ENCODE data around the gene TBL3.
A peak's percentile ranks its signal among the peaks of the same experiment; 100 is the strongest.

The TBL3 gene

GRCh38 chr16:1929578-1930337 lies 42.1 kb upstream of the TBL3 start:
- TF ChIP-seq CTCF (IDR thresholded peaks at IDR 0.05; ENCODE audit: low read depth, low read length, missing control alignments) = peak; percentile 75
- peak overlapping the region; percentile 45 for H3K4me3 ChIP-seq (ENCODE audit: low read depth, low read length)
- peak; percentile 37 for DNase-seq (ENCODE audit: low read depth)
- in situ Hi-C loops (cut with HindIII; ENCODE audit: low sequenced_read_pairs) = loop anchor here (5.0 kb wide), 1 partner anchor 77 kb away; no protein-coding TSS in a partner anchor

- no peak for DNase-seq (ENCODE audit: low read depth)
- in situ Hi-C loops (cut with HindIII; ENCODE audit: low sequenced_read_pairs) = no loop called here
- TF ChIP-seq CTCF (IDR thresholded peaks at IDR 0.05; ENCODE audit: low read depth, low read length, missing control alignments) = no peak
- H3K4me3 ChIP-seq (ENCODE audit: low read depth, low read length) = no peak overlapping the region
Observed at GRCh38 chr16:1930338-1930720, 41.5 kb upstream of the TBL3 start.

- in situ Hi-C loops (cut with HindIII; ENCODE audit: low sequenced_read_pairs) = no loop called here
- no peak overlapping the region for H3K4me3 ChIP-seq (ENCODE audit: low read depth, low read length)
- peak; percentile 12 for TF ChIP-seq CTCF (IDR thresholded peaks at IDR 0.05; ENCODE audit: low read depth, low read length, missing control alignments)
- DNase-seq (ENCODE audit: low read depth) = no peak
Observed at GRCh38 chr16:1932050-1933028, 39.5 kb upstream of the TBL3 start.

- in situ Hi-C loops (cut with HindIII; ENCODE audit: low sequenced_read_pairs) = no loop called here
- no peak for TF ChIP-seq CTCF (IDR thresholded peaks at IDR 0.05; ENCODE audit: low read depth, low read length, missing control alignments)
- no peak overlapping the region for H3K4me3 ChIP-seq (ENCODE audit: low read depth, low read length)
Observed at GRCh38 chr16:1933097-1933661, 38.7 kb upstream of the TBL3 start.

GRCh38 chr16:1936945-1937479 lies 34.8 kb upstream of the TBL3 start:
- no peak for TF ChIP-seq CTCF (IDR thresholded peaks at IDR 0.05; ENCODE audit: low read depth, low read length, missing control alignments)
- in situ Hi-C loops (cut with HindIII; ENCODE audit: low sequenced_read_pairs) = no loop called here
- H3K4me3 ChIP-seq (ENCODE audit: low read depth, low read length) = no peak overlapping the region
- DNase-seq (ENCODE audit: low read depth) = no peak

More at GRCh38 chr16:1933097-1933661, 38.7 kb upstream of the TBL3 start:
- DNase-seq (ENCODE audit: low read depth) = no peak

- DNase-seq (ENCODE audit: low read depth) = no peak
- no peak for TF ChIP-seq CTCF (IDR thresholded peaks at IDR 0.05; ENCODE audit: low read depth, low read length, missing control alignments)
- in situ Hi-C loops (cut with HindIII; ENCODE audit: low sequenced_read_pairs) = no loop called here
- H3K4me3 ChIP-seq (ENCODE audit: low read depth, low read length) = no peak overlapping the region
Observed at GRCh38 chr16:1938316-1938715, 33.5 kb upstream of the TBL3 start.

All from astrocyte of the cerebellum (primary cell).